ENCODE measurements around the gene TMTC4. TPM values are rescaled to one million over a fixed set of nuclear protein-coding genes. Genes with fewer than 3 reads are reported as not detected.

The TMTC4 gene
- total RNA-seq, 1 experiment from 2014 or later = 35.3 TPM

- in situ Hi-C loops (cut with HindIII; ENCODE audit: low pct_unique_long_range_greater_than_20kb, low sequenced_read_pairs) = no loop called here
- no peak for DNase-seq (ENCODE audit: low read depth)
Measured at GRCh38 chr13:100564444-100565223, 110.0 kb downstream of the TMTC4 start.

GRCh38 chr13:100563779-100564178, 110.8 kb downstream of the TMTC4 start:
- in situ Hi-C loops (cut with HindIII; ENCODE audit: low pct_unique_long_range_greater_than_20kb, low sequenced_read_pairs) = no loop called here

GRCh38 chr13:100561599-100562204, 112.9 kb downstream of the TMTC4 start:
- DNase-seq (ENCODE audit: low read depth) = no peak
- in situ Hi-C loops (cut with HindIII; ENCODE audit: low pct_unique_long_range_greater_than_20kb, low sequenced_read_pairs) = no loop called here

More at GRCh38 chr13:100563779-100564178, 110.8 kb downstream of the TMTC4 start:
- no peak for DNase-seq (ENCODE audit: low read depth)

GRCh38 chr13:100561158-100561499, 113.5 kb downstream of the TMTC4 start:
- in situ Hi-C loops (cut with HindIII; ENCODE audit: low pct_unique_long_range_greater_than_20kb, low sequenced_read_pairs) = no loop called here
- DNase-seq (ENCODE audit: low read depth) = no peak

GRCh38 chr13:100560498-100561157, 114.0 kb downstream of the TMTC4 start:
- DNase-seq (ENCODE audit: low read depth) = no peak
- in situ Hi-C loops (cut with HindIII; ENCODE audit: low pct_unique_long_range_greater_than_20kb, low sequenced_read_pairs) = no loop called here

GRCh38 chr13:100559886-100560285, 114.7 kb downstream of the TMTC4 start:
- no peak for DNase-seq (ENCODE audit: low read depth)
- in situ Hi-C loops (cut with HindIII; ENCODE audit: low pct_unique_long_range_greater_than_20kb, low sequenced_read_pairs) = no loop called here

Other genes with a start within 250 kb of the TMTC4 start
- 2.5 and 4.7 TPM in 2 replicates for gene GGACT, start 86.0 kb downstream of the TMTC4 start, total RNA-seq (2014; rRNA removed; shearing (Covaris generic); ENCODE audit: low replicate concordance)